Hepatocyte (in vitro differentiated cells): Measurements from ENCODE around the gene WDR17. TPM values are rescaled to one million over a fixed set of nuclear protein-coding genes. Genes with fewer than 3 reads are reported as not detected.

ENCODE experiments used
- DNase-seq: peaks from one replicate; pipeline ENCODE4 v3.0.0-alpha.2; 2016; ENCODE audit warnings: low spot score
- H2AFZ ChIP-seq: fragments of 200-600 bp; sonication (generic); 2 replicates; pipeline ENCODE4 v1.6.0; 2016; ENCODE audit warnings: antibody characterized with exemption, mild to moderate bottlenecking
- H3K27ac ChIP-seq: fragments of 200-600 bp; sonication (generic); 2 replicates; pipeline ENCODE4 v1.5.1; 2016; ENCODE audit warnings: mild to moderate bottlenecking
- H3K27me3 ChIP-seq: fragments of 200-600 bp; sonication (generic); 2 replicates; pipeline ENCODE4 v1.6.1; 2016
- H3K36me3 ChIP-seq: fragments of 200-600 bp; sonication (generic); replicated peaks from 2 replicates; pipeline ENCODE4 v1.5.1; 2016; ENCODE audit warnings: low read depth; ENCODE audit not compliant: insufficient read depth
- H3K4me1 ChIP-seq: fragments of 200-600 bp; sonication (generic); 2 replicates; pipeline ENCODE4 v1.5.1; 2016; ENCODE audit warnings: mild to moderate bottlenecking, moderate library complexity; ENCODE audit not compliant: insufficient read depth
- H3K4me2 ChIP-seq: fragments of 200-600 bp; sonication (generic); 2 replicates; pipeline ENCODE4 v1.6.0; 2016
- H3K4me3 ChIP-seq: fragments of 200-600 bp; sonication (generic); 2 replicates; pipeline ENCODE4 v1.5.1; 2016; ENCODE audit warnings: mild to moderate bottlenecking
- H3K79me2 ChIP-seq: fragments of 200-600 bp; sonication (generic); 2 replicates; pipeline ENCODE4 v1.6.0; 2017; ENCODE audit warnings: mild to moderate bottlenecking
- H3K9me2 ChIP-seq: fragments of 200-600 bp; sonication (generic); replicated peaks from 2 replicates; pipeline ENCODE4 v1.6.0; 2017; ENCODE audit warnings: mild to moderate bottlenecking; ENCODE audit not compliant: insufficient read depth
- H3K9me3 ChIP-seq: fragments of 200-600 bp; sonication (generic); 2 replicates; pipeline ENCODE4 v1.5.1; 2016; ENCODE audit warnings: low read depth, mild to moderate bottlenecking
- H4K20me1 ChIP-seq: fragments of 200-600 bp; sonication (generic); 2 replicates; pipeline ENCODE4 v1.6.0; 2016; ENCODE audit warnings: mild to moderate bottlenecking; ENCODE audit not compliant: insufficient read depth, poor library complexity, severe bottlenecking
- EZH2 ChIP-seq: fragments of 200-600 bp; sonication (generic); IDR thresholded peaks from 2 replicates; pipeline ENCODE4 v1.6.1; 2016; ENCODE audit warnings: antibody characterized with exemption, mild to moderate bottlenecking, borderline replicate concordance
- EZH2phosphoT487 ChIP-seq: fragments of 200-600 bp; sonication (generic); IDR thresholded peaks from one replicate; pipeline ENCODE4 v1.6.1; 2018; ENCODE audit warnings: antibody characterized with exemption, mild to moderate bottlenecking, low read depth, moderate library complexity; ENCODE audit not compliant: unreplicated experiment, severe bottlenecking
- WGBS: methylation state at CpG from one replicate; pipeline ENCODE4 v1.1.6; 2016; ENCODE audit warnings: low lambda C conversion rate; ENCODE audit errors: missing lambda C conversion rate; 5-methylcytosine and 5-hydroxymethylcytosine counted together
- polyA plus RNA-seq: library from polyadenylated mRNA; unstranded; fragments of >200 nt; fragmentation: Nextera tagmentation; extraction: Ambion mirVana; gene quantifications from 2 replicates; pipeline ENCODE4 v1.2.1, GENCODE V29; 2016
- total RNA-seq: library from RNA; depleted of rRNA; stranded (reverse); fragments of >200 nt; gene quantifications from 2 replicates; pipeline ENCODE4 v1.2.3, GENCODE V29; 2014
- TF ChIP-seq, protein P1 (sequence below): fragments of 200-600 bp; sonication (generic); IDR thresholded peaks from 2 replicates; pipeline ENCODE4 v1.5.1; 2016; ENCODE audit warnings: antibody characterized with exemption, mild to moderate bottlenecking; ENCODE audit not compliant: poor library complexity

Gene WDR17
- total and polyA plus RNA-seq, 2 experiments from 2014 or later, result 0.63 to 1.1 TPM

DNA sequence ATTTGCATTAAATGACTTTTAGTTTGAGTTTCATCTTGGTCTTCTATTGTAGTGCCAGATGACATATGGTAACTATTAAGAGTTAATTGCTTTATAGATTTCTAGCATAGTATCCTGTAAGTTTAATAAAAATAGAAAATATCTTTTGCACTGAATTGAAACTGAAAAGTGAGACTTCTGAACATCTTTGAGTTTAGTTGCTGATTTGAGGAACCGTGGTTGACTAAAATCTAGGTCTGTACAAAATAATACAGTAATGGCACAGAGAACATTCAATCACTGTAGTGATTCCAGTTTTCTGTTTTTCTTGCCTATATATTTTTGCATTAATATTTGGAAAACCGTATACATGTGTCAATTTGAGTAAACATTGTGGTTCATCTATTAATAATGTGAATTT lies 69.0 kb downstream of the WDR17 start:
- H3K27ac ChIP-seq, result no peak overlapping the region
- no peaks in the 10 kb centered on the region for H3K36me3 ChIP-seq
- 61% methylated on average over 2 of the region's 2 CpGs for WGBS
- no peak overlapping the region for H3K4me2 ChIP-seq
- no peaks in the 10 kb centered on the region for H3K79me2 ChIP-seq
- H3K9me3 ChIP-seq, result no peaks in the 10 kb centered on the region
- no peak overlapping the region for H2AFZ ChIP-seq
- no peak overlapping the region for H3K4me3 ChIP-seq
- TF ChIP-seq EZH2, result no peak
- TF ChIP-seq, protein P1, sequence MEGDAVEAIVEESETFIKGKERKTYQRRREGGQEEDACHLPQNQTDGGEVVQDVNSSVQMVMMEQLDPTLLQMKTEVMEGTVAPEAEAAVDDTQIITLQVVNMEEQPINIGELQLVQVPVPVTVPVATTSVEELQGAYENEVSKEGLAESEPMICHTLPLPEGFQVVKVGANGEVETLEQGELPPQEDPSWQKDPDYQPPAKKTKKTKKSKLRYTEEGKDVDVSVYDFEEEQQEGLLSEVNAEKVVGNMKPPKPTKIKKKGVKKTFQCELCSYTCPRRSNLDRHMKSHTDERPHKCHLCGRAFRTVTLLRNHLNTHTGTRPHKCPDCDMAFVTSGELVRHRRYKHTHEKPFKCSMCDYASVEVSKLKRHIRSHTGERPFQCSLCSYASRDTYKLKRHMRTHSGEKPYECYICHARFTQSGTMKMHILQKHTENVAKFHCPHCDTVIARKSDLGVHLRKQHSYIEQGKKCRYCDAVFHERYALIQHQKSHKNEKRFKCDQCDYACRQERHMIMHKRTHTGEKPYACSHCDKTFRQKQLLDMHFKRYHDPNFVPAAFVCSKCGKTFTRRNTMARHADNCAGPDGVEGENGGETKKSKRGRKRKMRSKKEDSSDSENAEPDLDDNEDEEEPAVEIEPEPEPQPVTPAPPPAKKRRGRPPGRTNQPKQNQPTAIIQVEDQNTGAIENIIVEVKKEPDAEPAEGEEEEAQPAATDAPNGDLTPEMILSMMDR, result no peak
- TF ChIP-seq EZH2phosphoT487, result no peak
- H3K9me2 ChIP-seq, result no peaks in the 10 kb centered on the region
- no peaks in the 10 kb centered on the region for H3K4me1 ChIP-seq
- DNase-seq, result no peak
- H3K27me3 ChIP-seq, result no peaks in the 10 kb centered on the region
- no peaks in the 10 kb centered on the region for H4K20me1 ChIP-seq

DNA sequence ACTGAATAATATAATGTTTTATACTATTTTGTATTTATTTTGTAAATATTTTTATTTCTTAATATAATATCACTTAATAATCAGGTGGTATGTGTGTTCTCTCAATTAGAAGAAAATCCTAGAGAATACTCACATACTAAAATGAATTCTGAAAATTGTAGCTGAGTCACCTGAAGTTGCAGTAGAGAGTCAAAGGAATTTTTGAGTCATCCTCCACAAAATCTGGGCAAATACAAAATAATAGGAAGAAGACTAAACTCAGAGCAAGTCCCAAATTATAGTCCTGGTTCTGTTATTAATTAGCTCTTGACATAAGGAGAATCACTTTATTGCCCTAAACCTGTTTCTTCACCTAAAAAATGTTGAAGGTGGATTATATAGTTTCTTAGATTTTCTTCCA lies 72.0 kb downstream of the WDR17 start:
- no peak overlapping the region for H3K4me3 ChIP-seq
- H3K9me3 ChIP-seq, result no peaks in the 10 kb centered on the region
- H3K27me3 ChIP-seq, result no peaks in the 10 kb centered on the region
- no peaks in the 10 kb centered on the region for H3K4me1 ChIP-seq
- no peak overlapping the region for H2AFZ ChIP-seq
- no peaks in the 10 kb centered on the region for H4K20me1 ChIP-seq
- no peak for TF ChIP-seq EZH2phosphoT487
- TF ChIP-seq, protein P1, result no peak
- TF ChIP-seq EZH2, result no peak
- H3K79me2 ChIP-seq, result no peaks in the 10 kb centered on the region
- no peaks in the 10 kb centered on the region for H3K36me3 ChIP-seq
- no peak overlapping the region for H3K4me2 ChIP-seq
- no peak overlapping the region for H3K27ac ChIP-seq
- DNase-seq, result no peak
- no peaks in the 10 kb centered on the region for H3K9me2 ChIP-seq

DNA sequence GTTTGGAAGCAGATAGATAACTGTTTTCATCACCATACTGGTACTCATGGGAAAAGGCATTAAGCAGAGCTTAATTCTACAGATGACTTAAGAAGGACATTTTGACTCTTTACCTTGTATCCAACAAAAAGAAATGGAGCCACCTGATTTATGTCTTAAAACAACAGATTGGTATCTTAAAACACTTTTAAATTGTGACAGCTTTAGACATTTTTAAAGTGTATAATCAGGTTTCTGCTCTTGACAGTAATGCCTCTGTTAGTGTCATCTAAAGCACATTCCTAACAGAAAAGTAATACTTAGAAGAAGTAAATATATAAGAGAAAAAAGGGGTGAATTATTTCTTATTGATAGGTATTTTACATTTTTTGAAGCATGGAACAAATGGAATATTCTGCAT lies 73.9 kb downstream of the WDR17 start:
- no peaks in the 10 kb centered on the region for H3K4me1 ChIP-seq
- no peaks in the 10 kb centered on the region for H3K36me3 ChIP-seq
- no peaks in the 10 kb centered on the region for H3K27me3 ChIP-seq
- no peaks in the 10 kb centered on the region for H3K79me2 ChIP-seq
- no peak overlapping the region for H3K27ac ChIP-seq
- no peak overlapping the region for H3K4me2 ChIP-seq
- no peak overlapping the region for H3K4me3 ChIP-seq
- no peak overlapping the region for H2AFZ ChIP-seq
- H3K9me3 ChIP-seq, result no peaks in the 10 kb centered on the region
- TF ChIP-seq EZH2 (no peak), EZH2phosphoT487 (no peak)
- TF ChIP-seq, protein P1, result no peak
- no peaks in the 10 kb centered on the region for H3K9me2 ChIP-seq
- DNase-seq, result no peak
- no peaks in the 10 kb centered on the region for H4K20me1 ChIP-seq

DNA sequence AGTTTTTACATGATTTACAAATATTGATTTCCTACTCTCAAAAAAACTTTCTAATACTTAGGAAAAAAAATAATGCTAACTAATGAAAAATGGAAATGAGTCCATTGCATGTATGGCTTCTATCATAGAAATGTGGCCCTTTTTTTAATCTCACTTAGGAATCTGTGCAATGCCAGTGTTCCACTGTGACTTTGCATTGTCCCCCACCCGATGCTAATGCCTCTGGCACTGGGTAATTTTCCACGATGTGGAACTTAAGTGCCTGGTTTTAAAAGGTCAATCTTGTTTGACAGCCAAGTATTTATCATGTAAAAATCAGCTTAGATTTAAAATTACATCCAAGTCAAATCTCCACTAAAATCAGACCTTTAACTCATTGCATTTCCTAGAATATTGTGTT lies 76.6 kb downstream of the WDR17 start:
- Histone ChIP-seq H3K9me2 (no peaks in the 10 kb centered on the region), H3K4me2 (no peak overlapping the region), H3K79me2 (no peaks in the 10 kb centered on the region), H3K36me3 (no peaks in the 10 kb centered on the region), H4K20me1 (no peaks in the 10 kb centered on the region), H2AFZ (no peak overlapping the region), H3K4me3 (no peak overlapping the region), H3K27ac (no peak overlapping the region), H3K27me3 (no peaks in the 10 kb centered on the region), H3K4me1 (no peaks in the 10 kb centered on the region), H3K9me3 (no peaks in the 10 kb centered on the region)
- DNase-seq, result no peak
- 63% methylated on average over 2 of the region's 2 CpGs for WGBS
- no peak for TF ChIP-seq EZH2phosphoT487
- no peak for TF ChIP-seq EZH2
- TF ChIP-seq, protein P1, result no peak
